Daoy (cell line): Measurements from ENCODE around the gene TOM1L2. TPM values are rescaled to one million over a fixed set of nuclear protein-coding genes. Genes with fewer than 3 reads are reported as not detected.

ENCODE experiments used
- DNase-seq: peaks from one replicate; pipeline ENCODE4 v3.0.0-alpha.2; 2015; ENCODE audit warnings: low read depth
- total RNA-seq: library from RNA; depleted of rRNA; stranded (reverse); fragments of >200 nt; shearing (Covaris generic); gene quantifications from 2 replicates; pipeline ENCODE4 v1.2.3, GENCODE V29; 2014

Gene TOM1L2
- total RNA-seq, 1 experiment from 2014 or later = 14.9 TPM

DNA sequence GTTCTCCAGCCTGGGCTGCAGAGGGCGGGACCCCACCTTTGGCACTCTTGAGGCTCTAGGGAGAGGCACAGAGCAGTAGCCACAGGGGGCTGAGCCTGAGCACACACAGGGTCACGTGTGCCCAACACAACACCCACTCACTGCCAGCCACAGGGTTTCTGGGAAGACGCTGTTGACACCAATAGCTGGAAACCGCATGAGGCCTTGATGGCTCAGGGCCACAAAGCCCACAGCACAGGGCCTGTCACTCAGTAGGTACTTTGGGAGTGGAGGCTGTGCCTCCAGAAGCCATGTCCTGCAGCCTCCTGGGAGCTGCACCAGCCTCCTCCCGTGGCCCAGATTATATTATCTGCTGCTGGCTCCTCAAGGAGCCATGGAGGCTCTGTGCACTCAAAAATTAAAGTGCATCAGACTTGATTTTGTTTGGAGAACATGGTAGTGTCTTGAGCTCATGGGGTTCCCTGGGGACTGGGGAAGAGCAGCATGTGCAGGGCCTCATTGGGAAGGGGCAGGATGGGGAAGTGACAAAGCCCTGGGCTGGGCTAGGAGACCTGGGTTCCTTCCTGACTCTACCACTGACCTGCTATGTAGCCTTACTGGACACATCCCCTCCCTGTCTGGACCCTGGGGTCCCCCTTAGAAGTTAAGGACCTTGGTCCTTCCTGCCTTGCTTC is 122.9 kb downstream of the TOM1L2 start:
- peak; percentile 80 for DNase-seq

DNA sequence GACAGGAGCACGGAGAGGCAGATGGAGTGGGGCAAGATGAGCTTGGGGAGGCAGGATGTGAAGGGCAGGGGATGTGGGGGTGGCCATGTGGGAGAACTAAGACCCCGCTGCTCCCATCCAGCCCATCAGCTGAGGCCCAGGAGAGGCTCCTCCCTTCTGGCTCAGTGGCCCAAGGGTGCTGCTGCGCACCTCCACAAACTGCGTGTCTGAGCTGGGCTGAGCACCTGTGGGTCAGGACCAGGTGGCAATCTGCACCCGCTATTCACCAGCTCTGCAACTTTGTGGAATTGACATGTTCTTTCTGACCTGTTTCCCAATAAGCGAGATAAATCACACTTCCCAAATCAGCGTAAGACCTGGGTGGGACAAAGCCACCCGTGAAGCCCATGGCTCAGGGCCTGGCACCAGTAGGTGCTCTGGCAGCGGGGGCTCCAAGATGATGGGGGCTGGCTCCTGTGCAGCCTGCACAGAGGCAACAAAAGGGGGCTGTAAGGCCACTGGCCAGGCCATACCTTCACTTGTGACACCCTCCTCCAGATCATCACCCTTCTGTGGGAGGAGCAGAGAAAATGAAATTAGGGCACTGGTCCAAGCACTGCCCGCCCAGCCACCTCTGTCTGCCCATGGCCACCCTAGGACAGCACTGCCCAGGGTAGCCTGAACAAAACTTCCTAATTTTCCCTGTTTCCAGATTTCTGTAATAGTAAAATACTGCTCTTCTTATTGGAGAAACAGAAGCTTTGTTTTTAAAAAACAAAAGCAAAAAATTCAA is 123.7 kb downstream of the TOM1L2 start:
- no peak for DNase-seq

DNA sequence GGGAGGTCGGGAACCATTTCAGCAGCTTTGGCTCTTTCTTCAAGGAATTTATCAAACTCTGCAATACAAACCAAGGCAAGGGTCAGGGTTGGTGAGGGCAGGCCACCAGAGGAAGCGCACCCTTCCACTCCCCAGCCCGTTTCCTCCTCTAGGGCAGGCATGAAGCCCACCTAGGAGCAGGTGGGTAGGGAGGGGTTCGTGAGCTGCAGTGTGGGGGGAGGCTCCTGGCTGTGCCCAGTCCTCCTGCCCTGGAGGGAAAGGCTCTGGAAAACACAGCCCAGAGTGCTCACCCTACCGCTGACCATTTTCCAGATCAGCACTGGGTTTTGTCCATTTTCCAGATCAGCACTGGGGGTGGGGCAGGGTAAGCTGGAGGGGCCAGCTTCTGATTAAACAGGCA is 124.5 kb downstream of the TOM1L2 start:
- no peak for DNase-seq

DNA sequence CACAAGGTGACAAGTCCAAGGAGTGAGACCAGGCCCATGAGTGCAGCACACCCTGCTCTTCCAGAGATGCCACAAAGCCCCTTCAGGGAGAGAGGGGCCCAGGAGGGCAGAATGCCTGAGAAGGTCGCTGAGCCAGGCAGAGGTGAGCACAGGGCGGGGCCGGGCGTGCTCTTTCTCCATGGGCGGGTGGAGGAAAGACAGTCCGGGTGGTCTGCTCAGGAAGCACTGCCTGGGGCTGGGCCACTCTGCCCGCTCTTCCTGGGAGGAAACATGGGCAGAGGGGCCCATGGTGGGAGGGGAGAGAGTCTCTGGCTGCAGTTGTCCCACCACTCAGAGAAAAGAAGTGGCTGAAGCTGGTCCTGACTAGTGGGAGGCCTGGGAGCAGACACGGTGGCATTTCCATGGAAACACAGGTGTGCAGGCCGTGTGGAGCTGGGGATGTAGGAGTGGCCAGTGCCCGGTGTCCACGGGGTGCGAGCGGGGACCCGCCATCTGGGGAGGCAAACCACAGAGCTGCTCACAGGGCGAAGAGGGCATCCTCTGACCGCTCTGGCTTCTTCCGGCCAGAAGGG is 125.0 kb downstream of the TOM1L2 start:
- no peak for DNase-seq

DNA sequence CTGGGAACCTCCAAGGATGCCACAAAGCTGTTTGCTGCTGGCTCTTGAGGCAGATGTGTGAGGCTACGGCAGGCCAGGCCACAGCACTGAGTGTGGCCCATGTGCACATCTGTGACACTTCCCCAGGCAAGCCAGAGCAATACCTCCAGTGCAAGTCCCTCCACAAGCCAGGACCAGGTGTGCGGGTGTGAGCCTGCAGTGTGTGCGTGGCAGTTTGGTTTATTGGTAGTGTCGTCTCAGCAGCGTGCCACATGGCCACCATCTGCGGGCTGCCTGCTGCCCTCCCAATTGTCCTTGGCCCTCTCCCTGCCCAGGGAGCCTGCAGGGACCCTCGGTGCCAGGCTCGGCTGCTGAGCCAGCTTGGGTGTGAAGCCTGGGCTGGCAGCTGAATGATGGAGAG is 125.6 kb downstream of the TOM1L2 start:
- no peak for DNase-seq

DNA sequence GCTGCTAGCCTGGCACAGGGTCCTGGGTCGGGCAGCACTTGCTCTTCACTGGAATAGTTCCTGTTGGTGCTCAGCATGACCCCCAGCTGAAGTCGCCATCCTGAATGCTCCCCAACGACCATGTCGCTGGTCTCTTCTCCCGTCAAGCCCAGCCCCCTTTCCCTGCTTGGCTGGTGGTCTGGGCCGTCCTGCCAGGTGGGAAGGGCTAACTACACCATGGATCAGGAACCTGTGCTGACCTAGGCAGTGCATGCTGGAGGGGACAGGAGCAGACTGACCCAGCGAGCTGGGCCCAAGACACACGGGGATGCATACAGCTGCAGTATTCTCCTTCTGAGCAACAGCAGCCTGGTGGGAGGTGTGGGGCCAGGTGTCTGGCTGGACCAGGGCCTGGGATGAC is 126.2 kb downstream of the TOM1L2 start:
- DNase-seq = no peak

DNA sequence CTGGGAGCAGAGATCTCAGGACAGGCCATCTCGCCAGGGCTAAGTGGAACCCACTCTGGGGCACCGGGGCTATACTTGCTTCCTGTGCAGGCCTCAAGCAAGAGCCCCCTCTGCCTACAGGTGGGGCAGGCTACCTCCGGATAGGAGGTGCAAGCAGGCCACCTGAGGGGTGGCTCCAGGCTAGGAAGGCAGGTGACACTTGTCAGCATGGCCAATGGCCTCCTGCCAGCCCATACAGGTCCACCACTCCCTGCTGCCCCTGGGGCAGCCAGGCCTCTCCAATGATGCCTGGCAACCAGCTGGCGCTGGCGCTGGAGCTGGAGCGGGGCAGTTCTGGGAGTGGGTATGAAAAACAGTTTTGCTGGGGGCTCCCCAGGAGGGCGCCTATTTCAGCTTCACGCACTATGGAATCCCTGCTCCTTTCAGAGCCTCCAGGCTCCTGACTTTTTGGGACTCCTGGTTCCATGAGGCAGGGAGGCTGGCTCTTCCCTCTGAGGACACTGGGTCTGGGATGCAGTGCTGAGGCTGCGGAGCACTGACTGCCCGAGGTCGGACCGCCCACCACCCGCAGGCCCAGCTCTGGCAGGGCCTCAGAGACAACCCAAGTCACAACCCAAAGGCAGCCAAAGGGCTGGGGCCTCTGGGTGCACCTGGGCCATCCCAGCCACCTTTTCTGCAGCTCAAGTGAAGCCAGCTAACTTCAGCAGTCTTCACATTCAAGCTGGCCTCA is 127.0 kb downstream of the TOM1L2 start:
- DNase-seq = no peak

DNA sequence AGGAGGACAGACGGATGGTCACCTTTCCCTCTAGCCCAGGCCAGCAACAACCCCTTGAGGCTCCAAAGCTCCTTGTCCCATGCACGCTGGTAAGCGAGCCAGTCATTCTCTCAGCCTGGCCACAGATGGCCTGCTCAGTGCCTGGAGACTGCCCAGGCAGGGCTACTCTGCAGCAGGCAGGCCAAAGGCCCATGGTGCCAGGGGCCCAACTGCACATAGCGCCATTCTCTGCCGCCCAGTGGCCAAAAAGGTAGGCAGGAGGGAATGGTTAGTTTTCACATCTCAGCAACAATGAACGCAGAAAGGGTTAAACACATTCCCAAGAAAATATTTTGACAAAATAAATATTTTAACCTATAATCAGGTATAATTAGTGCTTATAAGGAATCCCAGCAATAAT is 127.7 kb downstream of the TOM1L2 start:
- no peak for DNase-seq

DNA sequence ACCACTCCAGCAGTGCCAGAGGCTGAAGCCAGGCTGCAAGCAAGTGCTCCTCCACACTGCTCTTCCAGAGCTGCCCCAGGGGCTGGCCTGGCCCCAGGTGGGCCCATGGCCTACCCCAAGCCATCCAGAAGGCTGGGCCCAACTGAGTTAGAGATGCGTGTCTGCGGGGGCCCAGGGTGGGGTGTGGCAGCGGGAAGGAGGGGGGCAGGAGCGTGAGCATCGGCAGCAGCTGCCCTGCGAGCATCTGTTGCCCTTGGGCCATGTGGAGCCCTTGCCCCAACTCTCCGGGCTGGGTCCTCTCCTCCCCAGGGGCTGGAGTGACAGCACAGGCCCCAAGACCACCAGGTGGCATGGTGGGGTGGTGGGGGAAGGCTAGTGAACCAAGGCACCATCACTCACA is 128.1 kb downstream of the TOM1L2 start:
- no peak for DNase-seq

DNA sequence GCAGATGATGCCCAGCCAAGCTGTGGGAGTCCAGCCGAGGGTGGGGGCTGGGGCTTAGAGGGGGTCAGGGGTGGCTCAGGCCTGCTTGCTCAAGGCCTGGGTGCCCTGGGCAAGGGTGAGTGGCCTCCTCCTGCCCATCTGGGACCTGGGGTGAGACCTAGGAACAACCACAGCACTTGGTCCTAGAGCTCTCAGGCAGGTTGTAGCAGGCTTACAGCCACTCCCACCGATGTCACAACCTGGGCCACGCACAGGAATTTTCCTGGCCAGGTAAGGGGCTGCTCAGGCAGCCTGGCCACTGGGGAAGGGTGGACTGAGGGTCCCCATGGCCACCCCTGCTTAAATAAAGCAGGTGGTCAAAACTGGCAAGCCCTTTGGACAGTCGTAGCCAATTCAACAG is 129.1 kb downstream of the TOM1L2 start:
- no peak for DNase-seq

DNA sequence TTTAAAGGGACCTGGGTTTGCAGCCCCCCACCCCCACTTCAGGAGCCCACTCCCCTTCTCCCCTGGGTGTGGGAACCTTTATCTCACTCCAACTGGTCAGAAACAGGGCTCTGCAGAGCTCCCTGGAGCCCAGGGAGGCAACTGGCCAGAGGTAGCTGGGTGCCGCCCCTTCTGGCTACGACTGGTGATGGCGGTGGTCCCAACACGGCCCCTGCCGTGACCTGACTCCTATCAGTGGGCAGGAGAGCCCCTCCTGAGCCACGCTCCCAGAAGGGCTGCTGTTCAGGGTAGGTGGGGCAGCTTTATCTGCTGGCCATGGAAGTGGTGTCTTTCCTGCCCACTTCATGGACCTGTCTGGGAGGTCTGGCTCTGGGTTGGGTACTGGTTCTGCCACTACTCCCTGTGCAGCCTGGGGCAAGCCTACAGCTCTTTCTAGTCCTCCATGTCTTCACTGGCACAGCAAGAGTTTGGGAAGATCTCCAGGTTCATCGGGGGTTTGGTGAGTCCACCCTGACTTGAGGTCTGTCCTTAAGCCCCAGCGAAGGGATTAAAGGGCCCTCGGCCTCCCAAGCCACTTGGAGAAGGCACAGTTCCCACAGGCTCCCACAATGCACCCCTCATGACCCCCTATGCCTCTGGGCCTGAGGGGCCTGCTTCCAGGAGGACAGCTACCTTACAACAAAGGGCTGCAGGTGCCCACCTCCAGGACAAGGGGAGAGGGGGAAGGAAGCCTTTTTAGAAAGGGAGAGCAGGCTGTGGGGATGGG is 129.9 kb downstream of the TOM1L2 start:
- DNase-seq = no peak

DNA sequence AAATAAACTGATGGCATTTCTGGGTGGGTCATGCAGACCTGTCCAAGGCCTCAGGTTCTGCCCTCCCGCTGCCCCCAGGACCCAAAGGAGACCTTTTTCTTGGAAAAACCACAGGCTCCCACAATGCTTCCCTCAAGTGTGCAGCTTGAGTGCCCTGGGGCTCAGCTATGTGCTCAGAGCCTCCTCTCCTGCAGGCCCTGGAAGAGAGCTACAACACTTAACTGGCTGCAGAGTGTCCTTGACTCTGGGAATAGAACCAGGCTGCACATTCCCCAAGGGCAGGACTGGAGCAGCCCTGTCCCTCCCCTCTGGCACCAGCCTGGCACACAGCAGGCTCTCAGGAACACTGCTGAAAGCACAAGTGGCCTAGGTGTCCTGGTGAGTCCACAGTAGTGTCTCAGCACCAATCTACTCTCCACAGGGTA is 130.6 kb downstream of the TOM1L2 start:
- DNase-seq = no peak

DNA sequence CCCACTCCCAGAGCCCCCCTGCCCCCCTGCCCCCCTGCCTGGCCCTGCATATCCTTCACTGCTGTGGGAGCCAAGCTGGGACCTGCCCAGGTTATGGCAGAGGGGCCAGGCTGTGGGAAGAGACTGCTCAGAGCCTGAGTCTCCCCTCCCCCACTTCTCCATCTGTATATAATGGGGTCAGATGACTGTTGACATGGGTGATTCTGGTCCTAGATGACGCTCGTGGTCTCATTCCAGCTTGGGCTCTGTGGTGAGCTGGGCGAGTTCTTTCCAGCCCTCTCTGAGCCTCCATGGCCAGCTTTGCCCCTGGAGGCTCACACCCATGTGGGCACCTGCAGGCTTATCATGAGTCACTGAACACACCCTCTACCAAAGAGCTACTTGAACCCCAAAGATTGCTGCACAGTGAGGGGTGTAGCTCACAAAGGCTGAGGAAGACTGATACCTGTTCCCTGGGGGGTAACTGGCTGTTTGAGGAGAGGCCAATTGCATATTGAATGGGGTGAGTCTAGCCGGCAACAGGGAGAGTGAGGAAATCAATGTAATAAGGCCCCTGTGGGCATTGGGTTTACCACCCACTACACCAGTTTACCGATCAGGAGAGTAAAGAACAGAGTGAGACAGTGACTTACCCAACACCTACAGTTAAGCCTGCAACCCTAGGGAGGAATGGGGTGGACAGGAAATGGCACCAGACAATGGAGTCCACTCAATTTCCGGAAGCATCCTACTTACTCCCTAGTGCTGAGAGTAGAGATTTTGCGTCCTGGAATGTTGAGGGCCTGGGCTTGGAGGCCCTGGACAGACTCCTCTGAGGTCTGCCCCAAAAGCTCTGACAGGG is 131.2 kb downstream of the TOM1L2 start:
- DNase-seq = peak; percentile 52

DNA sequence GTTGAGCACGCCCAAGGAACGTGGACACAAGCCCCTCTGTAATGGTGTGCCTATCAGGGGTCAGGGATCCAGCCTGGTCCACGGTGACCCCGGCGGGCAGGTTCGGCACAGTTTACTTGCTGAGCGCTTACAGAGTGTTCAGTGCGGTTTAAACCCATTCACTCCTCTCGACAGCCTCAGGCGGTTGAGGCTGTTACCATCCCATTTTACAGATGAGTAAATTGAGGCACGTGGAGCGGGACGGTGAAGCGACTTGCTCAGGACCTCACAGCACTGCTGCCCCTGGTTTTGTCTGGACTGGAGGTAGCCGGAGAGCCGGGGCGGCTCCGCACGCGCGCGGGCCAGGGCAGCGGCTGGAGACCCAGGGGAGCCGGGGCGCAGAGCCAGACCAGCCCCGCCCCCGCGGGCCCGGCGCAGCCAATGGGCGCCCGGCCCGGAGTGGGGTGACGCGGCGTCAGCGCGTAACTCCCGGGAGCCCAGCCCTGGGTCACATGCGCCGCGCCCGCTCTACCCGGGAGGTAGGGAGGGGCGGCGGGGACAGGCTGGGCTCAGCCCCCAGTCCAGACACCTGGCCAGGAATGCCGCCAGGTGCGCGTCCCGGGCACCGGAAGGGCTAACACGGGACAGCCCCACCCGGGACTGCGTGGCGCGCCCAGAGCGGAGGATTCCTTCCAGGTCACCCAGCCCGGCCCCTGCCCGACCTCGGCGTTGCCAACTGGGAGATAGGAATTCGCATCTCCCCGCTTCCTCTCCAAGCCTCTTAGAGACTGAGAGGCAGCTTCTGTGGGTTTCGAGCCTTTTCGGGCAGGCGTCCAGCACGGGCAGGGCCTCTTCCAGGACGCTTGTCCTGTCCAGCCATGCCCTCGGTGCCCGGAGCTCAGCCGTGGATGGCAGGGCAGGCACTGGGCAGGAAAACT is 132.2 kb downstream of the TOM1L2 start:
- DNase-seq = peak; percentile 93

DNA sequence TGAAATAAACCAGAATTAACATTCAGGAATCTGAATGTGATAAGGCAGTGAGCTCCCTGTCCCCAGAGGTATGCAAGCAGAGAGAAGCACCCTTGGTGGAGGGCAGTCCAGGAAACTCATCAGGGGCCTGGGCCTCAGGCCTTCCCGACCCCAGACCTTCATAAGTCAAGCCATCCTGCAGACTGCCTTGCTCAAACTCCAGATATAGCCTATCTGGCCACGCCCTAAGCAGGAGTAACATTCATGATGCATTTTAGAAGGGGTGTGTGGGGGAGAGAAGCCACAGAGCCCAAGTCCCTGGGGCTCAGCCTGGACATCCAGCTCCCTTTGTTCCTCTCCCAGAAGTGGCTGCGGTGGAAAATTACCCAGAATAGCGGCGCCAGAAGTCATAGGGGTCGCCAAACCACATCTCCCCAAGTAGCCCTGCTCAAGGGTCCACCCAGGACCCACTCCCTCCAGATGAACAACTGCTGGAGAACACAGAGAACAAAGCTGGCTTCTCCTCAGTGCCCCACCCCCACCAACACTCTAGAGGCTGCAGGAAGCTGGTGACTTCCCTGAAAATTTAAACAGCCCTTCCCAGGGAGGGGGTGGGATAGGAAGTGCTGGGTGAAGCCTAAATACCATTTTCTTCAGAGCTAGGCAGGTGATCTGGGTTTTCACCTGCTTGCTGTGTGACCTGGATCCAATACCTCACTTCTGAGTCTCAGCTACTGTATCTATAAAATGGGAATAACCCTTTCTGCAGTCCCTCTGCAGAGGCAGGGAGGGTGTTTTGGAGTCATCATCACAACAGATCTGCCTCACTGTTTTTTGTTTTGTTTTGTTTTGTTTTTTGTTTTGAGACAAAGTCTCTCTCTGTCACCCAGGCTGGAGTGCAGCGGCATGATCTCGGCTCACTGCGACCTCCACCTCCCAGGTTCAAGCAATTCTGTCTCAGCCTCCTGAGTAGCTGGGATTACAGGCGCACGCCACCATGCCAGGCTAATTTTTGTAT is 133.9 kb downstream of the TOM1L2 start:
- peak; percentile 56 for DNase-seq

DNA sequence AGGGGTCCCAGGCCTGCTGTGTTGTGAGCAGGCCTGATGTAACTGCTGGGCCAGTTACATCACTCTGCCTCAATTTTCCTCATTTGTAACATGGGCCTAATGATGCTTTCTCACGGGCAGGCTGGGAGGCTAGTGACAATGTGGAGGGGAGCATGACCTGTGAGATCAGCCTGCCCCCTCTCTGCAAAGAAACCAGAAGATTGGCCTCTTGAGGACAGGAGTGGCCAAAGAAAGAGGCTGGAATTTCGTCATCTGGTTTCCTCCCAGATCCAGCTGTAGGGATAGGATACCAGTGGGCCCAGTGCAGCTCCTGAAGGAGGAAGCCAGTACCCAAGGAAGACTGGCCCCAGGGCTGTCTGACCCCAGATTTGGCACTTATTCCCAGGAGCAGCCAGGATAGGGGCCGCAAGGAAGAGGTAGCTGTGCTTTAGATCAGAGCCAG is 134.8 kb downstream of the TOM1L2 start:
- DNase-seq = peak; percentile 55

DNA sequence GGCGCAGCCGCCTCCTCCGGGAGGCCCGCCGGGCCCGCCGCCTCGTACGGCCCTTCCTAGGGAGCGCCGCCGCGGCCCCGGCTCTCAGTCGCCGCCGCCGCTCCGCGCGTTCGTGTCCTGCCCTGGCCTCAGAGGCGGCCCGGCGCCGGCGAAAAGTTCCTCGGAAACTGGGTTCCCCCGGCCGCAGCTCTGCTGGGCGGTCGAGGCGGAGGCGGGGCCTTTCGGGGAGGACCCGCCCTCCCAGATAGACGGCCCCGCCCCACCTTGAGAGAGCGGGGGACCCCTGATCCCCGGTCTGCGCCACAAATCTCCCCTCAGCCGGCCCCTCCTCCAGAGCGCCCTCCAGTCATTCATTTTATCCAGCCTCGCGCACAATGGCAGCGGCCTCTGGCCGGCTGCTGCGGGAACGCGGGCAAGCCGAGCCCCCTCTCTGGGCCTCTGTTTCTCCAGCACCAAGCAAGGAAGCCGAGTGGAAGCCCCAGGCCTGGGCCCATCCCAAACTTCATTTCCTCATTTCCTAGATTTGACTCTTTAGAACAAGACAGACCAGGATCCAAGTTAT is 135.3 kb downstream of the TOM1L2 start, which contains the start of gene SREBF1:
Gene SREBF1 (minus strand): TSS at position 169 of the 562 bp plus-strand sequence. CDS start 169 bp downstream, outside the sequence.
- peak; percentile 66 for DNase-seq
